Uterus (tissue), 4 donors: ENCODE measurements around the gene MAPK8IP2. TPM values are rescaled to one million over a fixed set of nuclear protein-coding genes. Genes with fewer than 3 reads are reported as not detected.

Source experiments
- DNase-seq, 2 donors: peaks; one replicate each; pipeline ENCODE4 v3.0.0-alpha.2; 2019 to 2020
- H3K27ac ChIP-seq, 2 donors: fragments of 200-600 bp; sonication (generic); 1 replicate in 1 of 2; 2 replicates in 1 of 2; pipeline ENCODE4 v1.5.1; 2016 to 2018
- H3K27me3 ChIP-seq, 2 donors: fragments of 200-600 bp; sonication (generic); one replicate each; pipeline ENCODE4 v1.5.1; 2018 to 2019; ENCODE audit warnings: control low read depth in 1 of 2
- H3K36me3 ChIP-seq, 2 donors: fragments of 200-600 bp; sonication (generic); one replicate each; pipeline ENCODE4 v1.5.1; 2019; ENCODE audit warnings: control low read depth in 1 of 2
- H3K4me1 ChIP-seq, 2 donors: fragments of 200-600 bp; sonication (generic); one replicate each; pipeline ENCODE4 v1.5.1; 2018 to 2019; ENCODE audit warnings: control low read depth in 1 of 2
- H3K4me3 ChIP-seq, 2 donors: fragments of 200-600 bp; sonication (generic); 1 replicate in 1 of 2; 2 replicates in 1 of 2; pipeline ENCODE4 v1.5.1; 2018 to 2019; ENCODE audit warnings: mild to moderate bottlenecking in 1 of 2
- H3K9me3 ChIP-seq, 2 donors: fragments of 200-600 bp; sonication (generic); one replicate each; pipeline ENCODE4 v1.5.1; 2019; ENCODE audit warnings: control low read depth in 1 of 2
- POLR2A ChIP-seq, 2 donors: fragments of 450-650 bp; IDR thresholded peaks; one replicate each; pipeline ENCODE4 v1.6.1; 2016; ENCODE audit warnings: antibody characterized with exemption in 2 of 2, mild to moderate bottlenecking in 1 of 2, moderate library complexity in 1 of 2
- intact Hi-C: fragments of 100-400 bp; cut with DNase I; formaldehyde crosslinking; loops from one replicate; pipeline ENCODE4 v1.15.1; 2023; ENCODE audit warnings: low total_unique reads
- total RNA-seq, 4 donors: library from RNA; depleted of rRNA in 3 of 4; stranded (reverse); fragments of >200 nt in 3 of 4; gene quantifications; one replicate each; pipeline versions ENCODE4 v1.1.0 to v1.2.4, GENCODE V29; 2014 to 2023
- TF ChIP-seq, protein P1 (sequence below), 4 experiments: fragments of 200-600 bp in 2 of 4; fragments of 450-650 bp in 2 of 4; sonication (generic) in 2 of 4; IDR thresholded peaks; one replicate each; pipeline ENCODE4 v1.5.1; 2016 to 2019; ENCODE audit warnings: antibody characterized with exemption in 4 of 4, mild to moderate bottlenecking in 2 of 4, moderate library complexity in 1 of 4
- donor health status: DM: yes; HTN: yes; CAD: no.

The MAPK8IP2 gene
- total RNA-seq, 4 donors from 2014 or later = 1.7 to 6.1 (median 5.2) TPM; not detected in 1

DNA sequence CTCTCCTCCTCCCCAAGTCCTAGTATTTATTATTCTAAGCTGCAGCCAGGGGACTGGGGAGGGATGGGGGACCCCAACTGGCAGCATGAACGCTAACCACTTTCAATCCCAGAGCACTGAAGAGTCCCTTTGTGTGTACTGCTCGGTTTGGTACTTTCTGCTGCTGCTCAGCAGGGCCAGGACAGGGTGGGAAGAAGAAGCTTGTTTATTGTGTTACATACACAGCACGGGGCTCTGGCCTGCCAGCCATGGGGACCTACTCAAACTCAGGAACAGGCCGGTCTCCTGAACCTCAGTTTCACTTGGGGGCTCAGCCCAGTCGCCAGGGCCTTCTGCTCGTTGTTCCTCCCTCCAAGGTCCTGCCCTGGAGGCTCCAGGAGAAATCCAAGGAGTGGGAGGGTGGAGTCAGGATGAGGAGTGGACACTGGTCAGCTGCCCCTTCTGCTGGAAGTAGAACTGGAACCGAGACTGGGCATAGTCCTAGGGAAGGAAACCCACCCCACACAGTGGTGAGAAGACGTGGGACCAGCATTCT, 21.8 kb upstream of the MAPK8IP2 start:
- intact Hi-C loops = no loop called here
- Histone ChIP-seq H3K9me3 (no peaks in the 10 kb centered on the region), H3K36me3 (no peaks in the 10 kb centered on the region), H3K4me1 (peaks cover 4 to 7% of the 10 kb centered on the region in 2 donors), H3K27me3 (no peaks in the 10 kb centered on the region), H3K27ac (no peak overlapping the region), H3K4me3 (no peak overlapping the region)
- no peak for DNase-seq
- TF ChIP-seq POLR2A (IDR thresholded peaks at IDR 0.05) = no peak
- TF ChIP-seq, protein P1, sequence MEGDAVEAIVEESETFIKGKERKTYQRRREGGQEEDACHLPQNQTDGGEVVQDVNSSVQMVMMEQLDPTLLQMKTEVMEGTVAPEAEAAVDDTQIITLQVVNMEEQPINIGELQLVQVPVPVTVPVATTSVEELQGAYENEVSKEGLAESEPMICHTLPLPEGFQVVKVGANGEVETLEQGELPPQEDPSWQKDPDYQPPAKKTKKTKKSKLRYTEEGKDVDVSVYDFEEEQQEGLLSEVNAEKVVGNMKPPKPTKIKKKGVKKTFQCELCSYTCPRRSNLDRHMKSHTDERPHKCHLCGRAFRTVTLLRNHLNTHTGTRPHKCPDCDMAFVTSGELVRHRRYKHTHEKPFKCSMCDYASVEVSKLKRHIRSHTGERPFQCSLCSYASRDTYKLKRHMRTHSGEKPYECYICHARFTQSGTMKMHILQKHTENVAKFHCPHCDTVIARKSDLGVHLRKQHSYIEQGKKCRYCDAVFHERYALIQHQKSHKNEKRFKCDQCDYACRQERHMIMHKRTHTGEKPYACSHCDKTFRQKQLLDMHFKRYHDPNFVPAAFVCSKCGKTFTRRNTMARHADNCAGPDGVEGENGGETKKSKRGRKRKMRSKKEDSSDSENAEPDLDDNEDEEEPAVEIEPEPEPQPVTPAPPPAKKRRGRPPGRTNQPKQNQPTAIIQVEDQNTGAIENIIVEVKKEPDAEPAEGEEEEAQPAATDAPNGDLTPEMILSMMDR (IDR thresholded peaks at IDR 0.05) = no peak

DNA sequence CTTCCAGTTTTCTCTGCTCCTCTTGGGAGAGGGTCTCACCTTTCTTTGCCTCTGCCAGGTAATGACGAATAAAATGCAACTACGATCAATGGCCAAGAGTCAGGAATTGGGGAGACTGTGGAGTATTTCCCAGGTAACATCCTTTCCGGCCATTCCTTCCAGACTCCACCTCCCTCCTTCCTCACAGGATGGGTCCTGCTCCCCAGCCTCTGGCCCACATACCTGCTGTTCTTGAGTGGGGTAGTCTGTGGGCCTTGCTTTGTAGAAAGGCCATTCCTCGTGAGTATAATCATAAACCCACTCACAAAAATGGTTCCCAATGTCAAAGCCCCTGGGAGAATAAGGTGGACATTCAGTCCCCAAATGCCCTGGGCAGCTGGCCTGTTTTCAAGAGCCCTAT, 20.8 kb upstream of the MAPK8IP2 start:
- no peaks in the 10 kb centered on the region for H3K9me3 ChIP-seq
- no peak for DNase-seq
- no peaks in the 10 kb centered on the region for H3K36me3 ChIP-seq
- no peak overlapping the region for H3K4me3 ChIP-seq
- H3K4me1 ChIP-seq = peaks cover 4 to 7% of the 10 kb centered on the region in 2 donors
- no peak overlapping the region for H3K27ac ChIP-seq
- H3K27me3 ChIP-seq = no peaks in the 10 kb centered on the region
- TF ChIP-seq, protein P1 (IDR thresholded peaks at IDR 0.05) = no peak
- TF ChIP-seq POLR2A (IDR thresholded peaks at IDR 0.05) = no peak
- intact Hi-C loops = no loop called here

DNA sequence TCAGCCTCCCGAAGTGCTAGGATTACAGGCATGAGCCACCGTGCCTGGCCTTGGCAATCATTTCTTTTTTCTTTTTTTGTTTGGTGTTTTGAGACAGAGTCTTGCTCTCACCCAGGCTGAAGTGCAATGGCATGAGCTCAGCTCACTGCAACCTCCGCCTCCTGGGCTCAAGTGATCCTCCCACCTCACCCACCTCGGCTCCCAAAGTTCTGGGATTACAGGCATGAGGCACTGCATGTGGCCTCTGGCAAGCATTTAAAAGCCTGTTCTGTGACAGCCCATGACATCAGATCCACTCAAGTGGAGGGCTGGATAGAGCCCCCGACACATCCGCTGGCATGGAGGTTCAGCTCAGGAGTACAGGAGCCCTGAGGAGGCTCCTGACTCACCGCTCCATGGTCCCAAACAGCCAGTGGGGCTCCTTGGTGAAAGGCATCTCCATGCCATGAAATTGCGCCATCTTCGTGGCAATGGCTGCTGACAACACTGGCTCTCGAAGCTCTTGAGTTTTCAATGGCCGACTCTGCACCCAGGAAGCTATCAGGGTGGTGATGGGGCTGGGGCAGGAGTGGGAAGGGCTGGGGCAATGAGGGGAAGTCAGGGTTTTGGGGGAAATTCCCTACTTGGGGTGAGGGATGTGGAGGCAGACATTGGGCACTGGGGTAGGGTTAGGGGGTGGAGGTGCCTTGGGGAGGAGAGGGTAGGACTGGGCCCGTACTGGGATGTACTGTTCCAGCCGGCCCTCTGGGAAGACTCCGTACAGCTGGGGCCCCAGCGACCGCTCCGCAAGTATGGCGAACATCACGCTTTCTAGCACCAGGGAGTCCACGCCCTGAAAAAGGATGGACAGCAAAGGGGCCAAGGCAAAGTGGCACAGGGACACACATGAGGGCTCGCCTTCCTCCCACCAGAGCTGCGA, 19.3 kb upstream of the MAPK8IP2 start:
- H3K9me3 ChIP-seq = no peaks in the 10 kb centered on the region
- no peaks in the 10 kb centered on the region for H3K27me3 ChIP-seq
- H3K36me3 ChIP-seq = no peaks in the 10 kb centered on the region
- H3K4me3 ChIP-seq = peak overlapping the region; percentile 61 to 69
- peak overlapping the region in 1 of 2 donors; percentile 97 for H3K27ac ChIP-seq
- DNase-seq = no peak
- intact Hi-C loops = no loop called here
- no peak for TF ChIP-seq POLR2A (IDR thresholded peaks at IDR 0.05)
- TF ChIP-seq, protein P1 (IDR thresholded peaks at IDR 0.05) = no peak
- H3K4me1 ChIP-seq = peaks cover 4 to 7% of the 10 kb centered on the region in 2 donors

DNA sequence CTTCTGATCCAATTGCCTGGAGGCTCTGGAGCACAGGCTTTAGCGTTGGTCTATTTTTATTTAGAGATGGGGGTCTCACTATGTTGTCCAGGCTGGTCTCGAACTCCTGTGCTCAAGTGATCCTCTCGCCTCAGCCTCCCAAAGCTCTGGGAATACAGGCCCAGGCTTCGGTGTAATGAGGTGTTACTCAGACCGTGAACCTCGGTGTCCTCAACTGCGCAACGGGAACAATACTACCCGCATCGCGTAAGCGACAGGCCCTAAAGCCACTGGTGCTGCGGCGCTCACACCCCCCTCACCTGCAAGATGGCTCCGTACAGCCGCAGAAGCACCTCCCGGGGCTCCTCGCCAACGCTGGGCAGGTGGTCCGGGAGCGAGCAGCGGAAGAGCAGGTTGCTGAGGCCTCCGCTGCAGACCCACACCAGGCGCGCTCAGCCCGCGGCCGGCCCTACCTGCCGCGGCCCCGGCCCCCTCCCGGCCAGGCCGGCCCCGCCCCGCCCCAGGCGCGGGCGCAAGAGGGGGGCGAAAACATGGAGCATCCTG, 18.6 kb upstream of the MAPK8IP2 start:
- DNase-seq = no peak
- intact Hi-C loops = no loop called here

DNA sequence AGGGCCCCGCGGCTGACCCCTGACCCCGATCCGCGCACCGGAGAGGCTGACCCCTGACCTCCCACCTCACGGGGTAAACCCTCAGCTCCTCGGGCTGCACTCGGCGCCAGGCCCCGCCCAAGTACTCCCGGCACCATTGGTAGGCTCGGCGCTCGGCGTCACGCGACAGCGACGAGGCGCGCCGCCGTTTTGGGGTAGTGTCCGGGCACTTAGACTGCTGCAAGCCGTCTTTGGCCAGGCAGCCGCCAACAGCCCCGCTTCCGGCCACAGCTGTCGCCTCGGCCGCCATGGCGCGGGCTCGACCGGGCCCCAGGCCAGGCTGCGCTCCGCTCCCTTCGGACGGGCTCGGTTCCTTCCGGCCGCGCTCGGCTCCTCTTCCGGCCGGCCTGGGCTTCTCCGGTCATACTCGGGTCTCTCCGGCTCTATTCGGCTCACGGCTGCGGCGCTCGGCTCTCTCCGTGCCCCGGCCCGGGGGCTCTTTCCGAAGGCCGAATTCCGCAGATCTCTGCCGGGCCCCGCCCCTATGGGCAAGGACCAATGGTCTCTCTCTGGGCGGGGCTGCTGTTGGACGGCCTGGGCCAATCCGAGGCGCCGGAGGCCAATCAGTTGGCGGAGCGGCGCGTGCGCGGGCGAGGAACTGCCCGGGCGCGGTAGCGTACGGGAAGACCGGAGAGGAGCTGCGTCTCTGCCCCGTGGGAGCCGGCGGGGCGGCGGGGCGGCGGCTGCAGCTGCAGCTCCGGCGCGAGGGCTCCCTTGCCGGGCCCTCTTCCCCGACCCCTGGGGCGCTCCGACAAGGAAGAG, 17.9 kb upstream of the MAPK8IP2 start, which contains the start of gene CHKB:
TSS of gene CHKB (minus strand) at position 357 of the 801 bp plus-strand sequence. CDS start at position 289, 68 bp downstream.
- Histone ChIP-seq H3K4me3 (peak within 1 kb of the TSS; percentile 61 to 69), H3K4me1 (peaks cover 4 to 7% of the 10 kb centered on the region in 2 donors), H3K36me3 (no peaks in the 10 kb centered on the region), H3K9me3 (no peaks in the 10 kb centered on the region), H3K27me3 (no peaks in the 10 kb centered on the region), H3K27ac (peak within 1 kb of the TSS; percentile 88 to 97)
- peak; percentile 95 to 97 for TF ChIP-seq POLR2A (IDR thresholded peaks at IDR 0.05)
- TF ChIP-seq, protein P1 (IDR thresholded peaks at IDR 0.05) = peak in 1 of 4 experiments; percentile 23
- DNase-seq = peak; percentile 98 to 99
- intact Hi-C loops = no loop called here

More for the DNA sequence above, 18.6 kb upstream of the MAPK8IP2 start:
- no peak for TF ChIP-seq POLR2A (IDR thresholded peaks at IDR 0.05)
- no peaks in the 10 kb centered on the region for H3K9me3 ChIP-seq
- no peaks in the 10 kb centered on the region for H3K36me3 ChIP-seq
- H3K27me3 ChIP-seq = no peaks in the 10 kb centered on the region
- H3K4me1 ChIP-seq = peaks cover 4 to 7% of the 10 kb centered on the region in 2 donors
- H3K4me3 ChIP-seq = peak overlapping the region; percentile 61 to 69
- H3K27ac ChIP-seq = peak overlapping the region; percentile 88 to 97
